K562 (cell line): ENCODE measurements around the gene MED15. TPM values are rescaled to one million over a fixed set of nuclear protein-coding genes. Genes with fewer than 3 reads are reported as not detected.

Experiments used
- ARID3B ChIP-seq: fragments of 250-450 bp; sonication (Bioruptor Pico); IDR thresholded peaks from 2 replicates; pipeline ENCODE4 v1.4.0; 2020; ENCODE audit warnings: borderline replicate concordance
- BRD9 ChIP-seq: fragments of 450-650 bp; IDR thresholded peaks from 2 replicates; pipeline ENCODE4 v1.6.1; 2018; ENCODE audit warnings: low read depth; ENCODE audit not compliant: partially characterized antibody
- ETS2 ChIP-seq: IDR thresholded peaks from 2 replicates; pipeline ENCODE4 v1.6.1; 2016; ENCODE audit warnings: borderline replicate concordance, missing genetic modification characterization, mild to moderate bottlenecking, moderate library complexity, missing compliant biosample characterization; ENCODE audit not compliant: poor library complexity, severe bottlenecking
- GABPB2 ChIP-seq: fragments of 250-450 bp; sonication (Bioruptor Pico); conservative IDR thresholded peaks from 2 replicates; pipeline ENCODE4 v1.5.1; 2021; ENCODE audit warnings: mild to moderate bottlenecking
- HDAC8 ChIP-seq: fragments of 450-650 bp; IDR thresholded peaks from 2 replicates; pipeline ENCODE4 v1.6.1; 2016; ENCODE audit warnings: mild to moderate bottlenecking, missing genetic modification characterization, moderate library complexity, missing compliant biosample characterization
- HDGF ChIP-seq: fragments of 450-650 bp; IDR thresholded peaks from 2 replicates; pipeline ENCODE4 v1.6.1; 2016
- HSF4 ChIP-seq: fragments of 250-450 bp; sonication (Bioruptor Pico); IDR thresholded peaks from 2 replicates; pipeline ENCODE4 v2.1.2; 2022; ENCODE audit warnings: mild to moderate bottlenecking, moderate library complexity, borderline replicate concordance
- ILK ChIP-seq: fragments of 450-650 bp; IDR thresholded peaks from 2 replicates; pipeline ENCODE4 v1.6.1; 2016; ENCODE audit warnings: missing genetic modification characterization, low read depth, mild to moderate bottlenecking, missing compliant biosample characterization, moderate library complexity, borderline replicate concordance
- MLX ChIP-seq, 2 experiments: fragments of 450-650 bp in 1 of 2; sonication (generic) in 1 of 2; formaldehyde crosslinking; conservative IDR thresholded peaks; 2 replicates each; pipeline versions ENCODE4 v1.4.0 to v1.8.1; 2020 to 2022; ENCODE audit warnings: mild to moderate bottlenecking in 1 of 2, missing genetic modification reagents in 1 of 2
- MTF1 ChIP-seq: fragments of 250-450 bp; sonication (Bioruptor Pico); IDR thresholded peaks from 2 replicates; pipeline ENCODE4 v1.9.0; 2021; ENCODE audit warnings: moderate library complexity, mild to moderate bottlenecking, inconsistent platforms, borderline replicate concordance
- MYBL2 ChIP-seq, 2 experiments: fragments of 450-650 bp in 1 of 2; sonication (generic) in 1 of 2; formaldehyde crosslinking in 1 of 2; IDR thresholded peaks; 2 replicates each; pipeline versions ENCODE4 v1.6.1 to v1.8.1; 2017 to 2022; ENCODE audit warnings: borderline replicate concordance in 1 of 2, inconsistent platforms in 1 of 2, low read depth in 1 of 2, mild to moderate bottlenecking in 1 of 2, missing genetic modification reagents in 1 of 2, moderate library complexity in 1 of 2
- NELFE ChIP-seq: IDR thresholded peaks from 2 replicates; pipeline ENCODE4 v1.6.1; 2011; ENCODE audit warnings: mild to moderate bottlenecking; ENCODE audit not compliant: insufficient read depth, insufficient read length
- PHF20 ChIP-seq: fragments of 450-650 bp; IDR thresholded peaks from 2 replicates; pipeline ENCODE4 v1.6.1; 2018; ENCODE audit not compliant: partially characterized antibody
- POLR2A ChIP-seq: fragments of 450-650 bp; conservative IDR thresholded peaks from 2 replicates; pipeline ENCODE4 v1.6.1; 2016
- SNIP1 ChIP-seq: fragments of 450-650 bp; IDR thresholded peaks from 2 replicates; pipeline ENCODE4 v1.7.1; 2017; ENCODE audit warnings: low read depth, mild to moderate bottlenecking
- SNRNP70 ChIP-seq: fragments of 200-400 bp; formaldehyde crosslinking; optimal IDR thresholded peaks from 2 replicates; pipeline ENCODE3; 2017; ENCODE audit warnings: low read depth, low read length
- TFE3 ChIP-seq: fragments of 450-650 bp; formaldehyde crosslinking; IDR thresholded peaks from 2 replicates; pipeline ENCODE4 v1.4.0; 2020; ENCODE audit warnings: mild to moderate bottlenecking, mixed read lengths
- USF1 ChIP-seq: sonication (generic); formaldehyde crosslinking; IDR thresholded peaks from 2 replicates; pipeline ENCODE4 v1.9.0; 2022; ENCODE audit warnings: mild to moderate bottlenecking, missing genetic modification reagents
- XRCC4 ChIP-seq: IDR thresholded peaks from one replicate; pipeline ENCODE4 v1.6.1; 2011; ENCODE audit not compliant: insufficient read depth, insufficient read length; ENCODE audit errors: extremely low read depth
- ZC3H11A ChIP-seq: IDR thresholded peaks from 2 replicates; pipeline ENCODE4 v1.6.1; 2012; ENCODE audit warnings: low read depth, low read length, improper control_type of control experiment
- ZNF280B ChIP-seq: fragments of 250-450 bp; sonication (Bioruptor Pico); IDR thresholded peaks from 2 replicates; pipeline ENCODE4 v1.5.1; 2021; ENCODE audit warnings: mild to moderate bottlenecking
- polyA plus RNA-seq, 8 experiments: library from polyadenylated mRNA; depleted of rRNA in 4 of 8; stranded (reverse) in 5 of 8; unstranded in 3 of 8; fragments of >200 nt; fragmentation: Nextera tagmentation in 2 of 8; fragmentation: Illumina TruSeq in 1 of 8; extraction: Ambion mirVana in 2 of 8; extraction: Trizol in 1 of 8; gene quantifications; 2 replicates each; pipeline versions ENCODE4 v1.2.1 to v1.2.3, GENCODE V29; 2011 to 2014; ENCODE audit warnings: inconsistent platforms in 1 of 8, missing spikeins in 1 of 8
- total RNA-seq, 7 experiments: library from RNA; depleted of rRNA in 6 of 7; stranded (reverse); fragments of >200 nt in 6 of 7; fragmentation: Illumina TruSeq in 2 of 7; extraction: Trizol in 2 of 7; gene quantifications; 2 replicates each; pipeline versions ENCODE4 v1.2.1 to v1.2.3, GENCODE V29; 2011 to 2021; ENCODE audit warnings: low replicate concordance in 1 of 7

The MED15 gene
- total and polyA plus RNA-seq, 9 of the 15 experiments (the other 6 are each of a cell fraction or from before 2014, with no cell fraction given), result 4.0 to 271 (median 60.1) TPM

GRCh38 chr22:20523086-20523983, 15.9 kb downstream of the MED15 start (continued):
- no peak for TF ChIP-seq XRCC4
- TF ChIP-seq POLR2A, result no peak
- TF ChIP-seq BRD9, result no peak
- no peak for TF ChIP-seq SNRNP70
- TF ChIP-seq NELFE, result no peak
- TF ChIP-seq ZNF280B, result no peak
- no peak for TF ChIP-seq ETS2 (tag)
- TF ChIP-seq MYBL2 (IDR thresholded peaks at IDR 0.05; ENCODE audit: low read depth), result no peak
- TF ChIP-seq MYBL2 (CRISPR knock-in tag; IDR thresholded peaks at IDR 0.05; ENCODE audit: borderline replicate concordance), result no peak
- TF ChIP-seq HDGF, result no peak
- no peak for TF ChIP-seq TFE3
- no peak for TF ChIP-seq PHF20
- no peak for TF ChIP-seq ZC3H11A
- no peak for TF ChIP-seq ILK (tag)
- no peak for TF ChIP-seq GABPB2 (CRISPR knock-in tag)
- no peak for TF ChIP-seq ARID3B
- no peak for TF ChIP-seq SNIP1
- TF ChIP-seq HDAC8 (tag), result peak; percentile 89; the same call in 1 of the 2 replicates
- TF ChIP-seq MTF1, result no peak
- TF ChIP-seq USF1 (CRISPR knock-in tag), result peak; percentile 17; the same call in 1 of the 2 replicates
- 0 out of 4 replicates have a peak, but pooled peaks of 1 of the 2 experiments have one; percentile 63 for TF ChIP-seq MLX (CRISPR knock-in tag; conservative IDR thresholded peaks at IDR 0.05)
- TF ChIP-seq HSF4, result no peak
